Upper lobe of left lung (tissue), 6 donors: Measurements from ENCODE around the gene HNF4A. TPM values are rescaled to one million over a fixed set of nuclear protein-coding genes. Genes with fewer than 3 reads are reported as not detected.

Source experiments
- ATAC-seq, 2 donors: fragments of 200-7000 bp; cut with Tn5 transposase; one replicate each; pipeline ENCODE4 v1.9.1; 2022; ENCODE audit warnings: mild to moderate bottlenecking in 2 of 2, moderate library complexity in 2 of 2; ENCODE audit not compliant: low FRiP score in 2 of 2
- DNase-seq, 2 donors: peaks; one replicate each; pipeline ENCODE4 v3.0.0-alpha.2; 2019 to 2020
- H3K27ac ChIP-seq, 4 donors: fragments of 200-600 bp; sonication (generic); one replicate each; pipeline ENCODE4 v1.5.1; 2016 to 2019
- H3K27me3 ChIP-seq, 4 donors: fragments of 200-600 bp; sonication (generic); one replicate each; pipeline ENCODE4 v1.5.1; 2017 to 2019
- H3K36me3 ChIP-seq, 4 donors: fragments of 200-600 bp; sonication (generic); one replicate each; pipeline ENCODE4 v1.5.1; 2016 to 2019
- H3K4me1 ChIP-seq, 4 donors: fragments of 200-600 bp; sonication (generic); one replicate each; pipeline ENCODE4 v1.5.1; 2018 to 2019
- H3K4me3 ChIP-seq, 4 donors: fragments of 200-600 bp; sonication (generic); one replicate each; pipeline ENCODE4 v1.5.1; 2017 to 2019; ENCODE audit warnings: mild to moderate bottlenecking in 2 of 4, moderate library complexity in 1 of 4
- H3K9me3 ChIP-seq, 4 donors: fragments of 200-600 bp; sonication (generic); one replicate each; pipeline ENCODE4 v1.5.1; 2018 to 2019
- EP300 ChIP-seq, 4 donors: sonication (generic); formaldehyde crosslinking; IDR thresholded peaks; one replicate each; pipeline ENCODE4 v1.5.1; 2017; ENCODE audit warnings: antibody characterized with exemption in 4 of 4, control low read depth in 2 of 4
- POLR2A ChIP-seq, 4 donors: fragments of 450-650 bp; IDR thresholded peaks; one replicate each; pipeline ENCODE4 v1.5.1; 2016 to 2017; ENCODE audit warnings: antibody characterized with exemption in 4 of 4, mild to moderate bottlenecking in 2 of 4
- POLR2AphosphoS5 ChIP-seq, 2 donors: sonication (generic); formaldehyde crosslinking; IDR thresholded peaks; one replicate each; pipeline ENCODE4 v1.5.1; 2017; ENCODE audit warnings: antibody characterized with exemption in 2 of 2
- WGBS, 2 donors: methylation state at CpG; one replicate each; pipeline ENCODE4 v1.1.5; 2017 to 2018; 5-methylcytosine and 5-hydroxymethylcytosine counted together
- total RNA-seq, 6 donors: library from RNA; depleted of rRNA in 4 of 6; stranded (reverse); fragments of >200 nt in 4 of 6; gene quantifications; one replicate each; pipeline versions ENCODE4 v1.1.0 to v1.2.1, GENCODE V29; 2016 to 2021
- TF ChIP-seq, protein P1 (sequence below), 6 experiments: fragments of 450-650 bp in 4 of 6; fragments of 200-600 bp in 2 of 6; sonication (generic) in 2 of 6; IDR thresholded peaks; one replicate each; pipeline ENCODE4 v1.5.1; 2016 to 2019; ENCODE audit warnings: antibody characterized with exemption in 6 of 6
- donor health status: DM: no; HTN: no; CAD: no; lungs with moderate emphysema.
- donor health status: DM: no; HTN: yes; CAD: no; lungs with severe emphysema.

HNF4A gene
- total RNA-seq, 6 donors from 2014 or later, result under 0.01 to 0.74 (median 0.45) TPM; not detected in 2

DNA sequence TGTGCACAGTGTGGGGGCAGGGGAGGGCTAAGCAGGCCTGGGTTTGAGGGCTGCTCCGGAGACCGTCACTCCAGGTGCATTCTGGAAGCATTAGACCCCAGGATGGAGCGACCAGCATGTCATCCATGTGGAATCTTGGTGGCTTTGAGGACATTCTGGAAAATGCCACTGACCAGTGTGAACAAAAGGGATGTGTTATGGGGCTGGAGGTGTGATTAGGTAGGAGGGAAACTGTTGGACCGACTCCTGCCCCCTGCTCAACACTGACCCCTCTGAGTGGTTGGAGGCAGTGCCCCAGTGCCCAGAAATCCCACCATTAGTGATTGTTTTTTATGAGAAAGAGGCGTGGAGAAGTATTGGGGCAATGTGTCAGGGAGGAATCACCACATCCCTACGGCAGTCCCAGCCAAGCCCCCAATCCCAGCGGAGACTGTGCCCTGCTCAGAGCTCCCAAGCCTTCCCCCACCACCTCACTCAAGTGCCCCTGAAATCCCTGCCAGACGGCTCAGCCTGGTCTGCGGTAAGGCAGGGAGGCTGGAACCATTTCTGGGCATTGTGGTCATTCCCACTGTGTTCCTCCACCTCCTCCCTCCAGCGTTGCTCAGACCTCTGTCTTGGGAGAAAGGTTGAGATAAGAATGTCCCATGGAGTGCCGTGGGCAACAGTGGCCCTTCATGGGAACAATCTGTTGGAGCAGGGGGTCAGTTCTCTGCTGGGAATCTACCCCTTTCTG is 76.2 kb downstream of the HNF4A start:
- no peaks in the 10 kb centered on the region for H3K4me1 ChIP-seq
- no peak overlapping the region for H3K27ac ChIP-seq
- no peak for ATAC-seq
- no peaks in the 10 kb centered on the region for H3K27me3 ChIP-seq
- no peaks in the 10 kb centered on the region for H3K36me3 ChIP-seq
- H3K4me3 ChIP-seq, result no peak overlapping the region
- 51 to 57% methylated on average over 9 to 11 of the region's 11 CpGs for WGBS, 2 donors
- TF ChIP-seq POLR2AphosphoS5 (IDR thresholded peaks at IDR 0.05), result no peak
- TF ChIP-seq, protein P1, sequence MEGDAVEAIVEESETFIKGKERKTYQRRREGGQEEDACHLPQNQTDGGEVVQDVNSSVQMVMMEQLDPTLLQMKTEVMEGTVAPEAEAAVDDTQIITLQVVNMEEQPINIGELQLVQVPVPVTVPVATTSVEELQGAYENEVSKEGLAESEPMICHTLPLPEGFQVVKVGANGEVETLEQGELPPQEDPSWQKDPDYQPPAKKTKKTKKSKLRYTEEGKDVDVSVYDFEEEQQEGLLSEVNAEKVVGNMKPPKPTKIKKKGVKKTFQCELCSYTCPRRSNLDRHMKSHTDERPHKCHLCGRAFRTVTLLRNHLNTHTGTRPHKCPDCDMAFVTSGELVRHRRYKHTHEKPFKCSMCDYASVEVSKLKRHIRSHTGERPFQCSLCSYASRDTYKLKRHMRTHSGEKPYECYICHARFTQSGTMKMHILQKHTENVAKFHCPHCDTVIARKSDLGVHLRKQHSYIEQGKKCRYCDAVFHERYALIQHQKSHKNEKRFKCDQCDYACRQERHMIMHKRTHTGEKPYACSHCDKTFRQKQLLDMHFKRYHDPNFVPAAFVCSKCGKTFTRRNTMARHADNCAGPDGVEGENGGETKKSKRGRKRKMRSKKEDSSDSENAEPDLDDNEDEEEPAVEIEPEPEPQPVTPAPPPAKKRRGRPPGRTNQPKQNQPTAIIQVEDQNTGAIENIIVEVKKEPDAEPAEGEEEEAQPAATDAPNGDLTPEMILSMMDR (IDR thresholded peaks at IDR 0.05), result no peak
- H3K9me3 ChIP-seq, result no peaks in the 10 kb centered on the region
- DNase-seq, result no peak

DNA sequence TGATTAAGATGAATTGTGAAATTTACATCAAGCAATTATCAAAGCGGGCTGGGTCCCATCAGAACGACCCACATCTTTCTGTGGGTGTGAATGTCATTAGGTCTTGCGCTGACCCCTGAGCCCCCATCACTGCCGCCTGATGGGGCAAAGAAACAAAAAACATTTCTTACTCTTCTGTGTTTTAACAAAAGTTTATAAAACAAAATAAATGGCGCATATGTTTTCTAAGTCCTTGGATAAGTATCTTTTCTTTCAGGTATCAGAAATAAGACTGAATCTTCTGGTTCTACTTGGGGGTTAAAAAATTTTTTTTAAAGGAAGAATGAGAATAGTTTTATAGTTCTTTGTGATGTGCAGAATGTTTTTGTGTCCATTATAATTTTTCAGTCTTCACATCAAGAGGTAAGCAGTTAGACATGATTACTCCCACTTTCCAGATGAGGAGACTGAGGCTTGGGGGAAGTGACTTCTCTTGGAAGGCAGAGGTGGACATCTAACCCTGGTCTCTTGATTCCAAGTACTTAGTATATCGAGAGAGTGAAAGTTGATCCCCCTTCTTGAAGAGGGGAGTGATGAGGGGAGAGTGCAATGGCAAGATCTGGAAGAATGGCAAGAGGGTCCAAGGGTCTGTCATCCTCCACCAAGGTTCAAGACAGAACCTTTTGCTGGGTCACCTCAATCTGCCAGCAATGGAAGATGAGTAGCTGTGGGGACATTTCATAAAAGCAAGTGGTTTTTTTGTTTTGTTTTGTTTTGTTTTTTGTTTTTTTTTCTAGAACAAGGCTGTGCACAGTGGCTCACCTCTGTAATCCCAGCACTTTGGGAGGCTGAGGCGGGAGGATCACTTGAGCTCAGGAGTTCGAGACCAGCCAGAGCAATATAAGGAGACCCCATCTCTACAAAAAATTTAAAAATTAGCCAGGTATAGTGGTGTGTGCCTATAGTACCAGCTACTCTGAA is 77.4 kb downstream of the HNF4A start:
- Histone ChIP-seq H3K27ac (no peak overlapping the region), H3K27me3 (no peaks in the 10 kb centered on the region), H3K9me3 (no peaks in the 10 kb centered on the region), H3K4me1 (no peaks in the 10 kb centered on the region), H3K36me3 (no peaks in the 10 kb centered on the region), H3K4me3 (no peak overlapping the region)
- no peak for ATAC-seq
- DNase-seq, result no peak
- 79 to 84% methylated on average over 8 of the region's 8 CpGs for WGBS, 2 donors
- TF ChIP-seq POLR2AphosphoS5 (IDR thresholded peaks at IDR 0.05), result no peak
- TF ChIP-seq, protein P1 (IDR thresholded peaks at IDR 0.05), result no peak
- no peak for TF ChIP-seq POLR2A (IDR thresholded peaks at IDR 0.05)
- no peak for TF ChIP-seq EP300 (IDR thresholded peaks at IDR 0.05)

DNA sequence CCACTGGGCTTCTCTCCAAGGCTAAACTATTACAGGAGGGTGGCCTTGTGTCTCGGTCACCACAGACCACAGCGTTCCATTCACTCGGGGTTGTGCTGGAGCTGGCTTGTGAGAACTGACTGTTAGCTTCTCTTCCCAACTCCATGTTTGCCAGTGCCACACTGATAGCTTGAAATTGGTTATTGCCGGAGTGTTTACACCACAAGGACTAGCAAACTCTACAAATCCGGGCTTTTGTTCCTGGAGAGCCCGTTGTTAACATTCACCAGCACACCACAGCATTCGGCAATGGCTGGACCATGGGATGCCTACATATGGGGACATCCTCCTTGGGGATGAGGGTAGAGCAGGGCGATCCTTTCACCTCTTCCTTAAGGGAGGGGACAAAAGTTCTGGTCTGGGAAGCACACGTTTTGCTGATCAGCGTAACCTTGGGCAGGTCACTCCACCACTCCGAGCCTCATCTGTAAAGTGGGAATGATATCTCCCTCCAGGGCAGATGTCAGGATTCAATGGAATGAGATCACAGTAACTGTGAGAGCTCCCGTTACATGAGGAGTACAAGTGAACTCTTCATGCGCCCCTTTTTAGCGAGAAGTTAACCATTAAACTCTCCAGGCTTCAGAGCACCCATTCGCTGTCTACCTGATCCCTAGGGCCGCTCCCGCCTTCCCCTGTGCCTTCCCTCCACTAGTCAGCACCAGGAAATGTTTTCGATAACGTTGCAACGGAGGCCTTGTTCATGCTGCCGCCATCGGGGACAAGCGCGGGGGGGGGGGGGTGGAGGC is 78.4 kb downstream of the HNF4A start:
- DNase-seq (no peak), ATAC-seq (no peak)
- Histone ChIP-seq H3K9me3 (no peaks in the 10 kb centered on the region), H3K4me3 (no peak overlapping the region), H3K27ac (no peak overlapping the region), H3K36me3 (no peaks in the 10 kb centered on the region), H3K4me1 (no peaks in the 10 kb centered on the region), H3K27me3 (no peaks in the 10 kb centered on the region)
- no peak for TF ChIP-seq POLR2A (IDR thresholded peaks at IDR 0.05)
- no peak for TF ChIP-seq EP300 (IDR thresholded peaks at IDR 0.05)
- TF ChIP-seq, protein P1 (IDR thresholded peaks at IDR 0.05), result no peak
- TF ChIP-seq POLR2AphosphoS5 (IDR thresholded peaks at IDR 0.05), result no peak
- 69 to 75% methylated on average over 22 to 24 of the region's 24 CpGs for WGBS, 2 donors

DNA sequence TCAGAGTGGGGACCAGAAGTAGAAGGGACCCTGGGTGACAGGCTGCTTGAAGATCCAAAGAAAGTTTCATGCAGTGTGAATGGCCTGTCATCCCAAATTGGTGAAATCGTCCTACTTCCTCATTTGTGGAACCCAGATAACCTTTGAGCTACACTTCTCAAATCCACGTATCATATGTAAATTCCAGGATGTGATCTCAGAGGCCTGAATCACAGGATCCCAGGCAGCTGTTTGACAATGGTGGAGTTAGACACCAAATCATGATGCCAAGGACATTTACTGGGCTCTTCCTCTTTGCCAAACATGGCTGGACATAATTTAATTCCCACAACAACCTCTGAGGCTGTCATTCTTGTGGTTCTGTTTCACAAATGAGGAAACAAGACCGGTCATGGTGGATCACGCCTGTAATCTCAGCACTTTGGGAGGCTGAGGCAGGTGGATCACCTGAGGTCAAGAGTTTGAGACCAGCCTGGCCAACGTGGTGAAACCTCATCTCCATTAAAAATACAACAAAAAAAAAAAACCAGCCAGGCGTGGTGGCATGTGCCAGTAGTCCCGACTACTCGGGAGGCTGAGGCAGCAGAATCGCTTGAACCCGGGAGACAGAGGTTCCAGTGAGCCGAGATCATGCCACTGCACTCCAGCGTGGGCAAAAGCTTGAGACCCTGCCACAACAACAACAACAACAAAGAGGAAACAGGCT is 80.3 kb downstream of the HNF4A start:
- Histone ChIP-seq H3K27me3 (no peaks in the 10 kb centered on the region), H3K36me3 (no peaks in the 10 kb centered on the region), H3K4me3 (no peak overlapping the region), H3K27ac (no peak overlapping the region), H3K4me1 (no peaks in the 10 kb centered on the region), H3K9me3 (no peaks in the 10 kb centered on the region)
- ATAC-seq (peak in 1 of 2 donors; percentile 41), DNase-seq (no peak)
- no peak for TF ChIP-seq EP300 (IDR thresholded peaks at IDR 0.05)
- no peak for TF ChIP-seq POLR2AphosphoS5 (IDR thresholded peaks at IDR 0.05)
- 69 to 73% methylated on average over 11 to 12 of the region's 12 CpGs for WGBS, 2 donors
